HEK293 (cell line): Measurements from ENCODE around the gene MAGEB17.

Source experiments
- CTCF ChIA-PET: fragments of 350-600 bp; formaldehyde crosslinking; extraction: SDS; loops from one replicate; lab custom pipeline; 2021; ENCODE audit warnings: antibody characterized with exemption; lab: Yijun Ruan, JAX
- POLR2A ChIA-PET: fragments of 300-600 bp; formaldehyde crosslinking; extraction: SDS; loops from one replicate; lab custom pipeline; 2020; ENCODE audit warnings: antibody characterized with exemption, inconsistent platforms; lab: Yijun Ruan, JAX
- H3K27ac ChIP-seq: fragments of 200-500 bp; sonication (Bioruptor generic); 2 replicates; pipeline ENCODE4 v1.5.1; 2014; ENCODE audit warnings: low read depth, low read length, control low read depth, inconsistent platforms; ENCODE audit errors: extremely low read depth
- H3K36me3 ChIP-seq, 2 experiments: fragments of 200-500 bp in 1 of 2; sonication (Bioruptor generic) in 1 of 2; 1 replicate in 1 of 2; 2 replicates in 1 of 2; pipeline ENCODE4 v1.5.1; 2014 to 2017; ENCODE audit warnings: inconsistent platforms in 2 of 2, low read length in 2 of 2; ENCODE audit not compliant: control insufficient read depth in 2 of 2, insufficient read depth in 1 of 2
- H3K4me1 ChIP-seq: fragments of 200-500 bp; sonication (Bioruptor generic); 2 replicates; pipeline ENCODE4 v1.5.1; 2014; ENCODE audit warnings: mild to moderate bottlenecking, low read length, inconsistent platforms; ENCODE audit not compliant: control insufficient read depth, insufficient read depth
- H3K4me3 ChIP-seq: 2 replicates; pipeline ENCODE4 v1.5.1; 2011; ENCODE audit warnings: low read depth, mild to moderate bottlenecking, control low read depth, low read length, moderate library complexity
- H3K9me3 ChIP-seq: fragments of 200-500 bp; sonication (Bioruptor generic); 2 replicates; pipeline ENCODE4 v1.5.1; 2014; ENCODE audit warnings: low read depth, low read length, inconsistent platforms; ENCODE audit not compliant: control insufficient read depth, insufficient read depth
- ZNF138 ChIP-seq: fragments of 450-650 bp; formaldehyde crosslinking; IDR thresholded peaks from 2 replicates; pipeline ENCODE4 v1.5.1; 2016; ENCODE audit warnings: missing biosample characterization, missing genetic modification characterization, borderline replicate concordance
- ZNF302 ChIP-seq: fragments of 450-650 bp; formaldehyde crosslinking; IDR thresholded peaks from 2 replicates; pipeline ENCODE4 v1.5.1; 2016; ENCODE audit warnings: missing biosample characterization, missing genetic modification characterization, low read depth
- ZNF391 ChIP-seq: fragments of 450-650 bp; formaldehyde crosslinking; IDR thresholded peaks from 2 replicates; pipeline ENCODE4 v1.5.1; 2016; ENCODE audit warnings: low read depth, missing biosample characterization, missing genetic modification characterization, borderline replicate concordance
- ZNF558 ChIP-seq: fragments of 450-650 bp; formaldehyde crosslinking; IDR thresholded peaks from 2 replicates; pipeline ENCODE4 v1.5.1; 2016; ENCODE audit warnings: missing biosample characterization, missing genetic modification characterization
- ZNF777 ChIP-seq: fragments of 450-650 bp; formaldehyde crosslinking; IDR thresholded peaks from 2 replicates; pipeline ENCODE4 v1.5.1; 2017; ENCODE audit warnings: missing biosample characterization, missing genetic modification characterization, borderline replicate concordance
- ZNF791 ChIP-seq: fragments of 450-650 bp; formaldehyde crosslinking; IDR thresholded peaks from 2 replicates; pipeline ENCODE4 v1.5.1; 2016; ENCODE audit warnings: missing biosample characterization, missing genetic modification characterization
- ZNF792 ChIP-seq: fragments of 450-650 bp; formaldehyde crosslinking; IDR thresholded peaks from 2 replicates; pipeline ENCODE4 v1.5.1; 2016; ENCODE audit warnings: missing biosample characterization, missing genetic modification characterization
- TF ChIP-seq, protein P1 (sequence below): fragments of 450-650 bp; formaldehyde crosslinking; IDR thresholded peaks from 2 replicates; pipeline ENCODE4 v1.5.1; 2016; ENCODE audit warnings: missing biosample characterization, missing genetic modification characterization
- TF ChIP-seq, protein P2 (sequence below): fragments of 450-650 bp; formaldehyde crosslinking; IDR thresholded peaks from 2 replicates; pipeline ENCODE4 v1.5.1; 2016; ENCODE audit warnings: missing biosample characterization, missing genetic modification characterization
- TF ChIP-seq, protein P3 (sequence below): fragments of 450-650 bp; formaldehyde crosslinking; IDR thresholded peaks from 2 replicates; pipeline ENCODE4 v1.5.1; 2017; ENCODE audit warnings: missing biosample characterization, missing genetic modification characterization
- TF ChIP-seq, protein P4 (sequence below): fragments of 450-650 bp; formaldehyde crosslinking; IDR thresholded peaks from 2 replicates; pipeline ENCODE4 v1.5.1; 2017; ENCODE audit warnings: missing biosample characterization, missing genetic modification characterization

The MAGEB17 gene

DNA sequence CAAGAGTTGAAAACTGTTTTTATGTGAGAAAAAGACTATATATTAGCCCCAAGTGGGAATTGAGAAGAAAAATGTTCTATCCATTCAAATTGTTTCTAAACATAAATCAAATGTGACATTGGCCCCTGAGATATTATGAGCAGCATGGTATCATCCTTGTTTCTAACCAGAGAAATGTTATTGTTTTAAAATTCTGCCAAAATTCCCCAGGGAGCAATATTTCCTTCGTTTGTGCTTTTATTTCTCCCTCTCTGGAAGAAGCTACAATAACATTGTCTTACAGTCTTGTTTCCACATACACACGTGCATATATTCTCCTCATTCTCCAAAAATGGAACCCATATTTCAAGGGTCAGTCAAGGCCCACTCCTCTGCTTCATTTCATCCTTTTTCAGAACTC is 46.7 kb downstream of the MAGEB17 start:
- Histone ChIP-seq H3K4me3 (no peak overlapping the region), H3K4me1 (no peaks in the 10 kb centered on the region), H3K36me3 (no peaks in the 10 kb centered on the region), H3K27ac (no peak overlapping the region), H3K9me3 (no peaks in the 10 kb centered on the region)
- ChIA-PET POLR2A (no interaction called here), CTCF (interaction anchor here (0.5 kb wide), 1 partner anchor 365 kb away, joined by 3 read pairs; no protein-coding TSS in a partner anchor)
- TF ChIP-seq, protein P1, sequence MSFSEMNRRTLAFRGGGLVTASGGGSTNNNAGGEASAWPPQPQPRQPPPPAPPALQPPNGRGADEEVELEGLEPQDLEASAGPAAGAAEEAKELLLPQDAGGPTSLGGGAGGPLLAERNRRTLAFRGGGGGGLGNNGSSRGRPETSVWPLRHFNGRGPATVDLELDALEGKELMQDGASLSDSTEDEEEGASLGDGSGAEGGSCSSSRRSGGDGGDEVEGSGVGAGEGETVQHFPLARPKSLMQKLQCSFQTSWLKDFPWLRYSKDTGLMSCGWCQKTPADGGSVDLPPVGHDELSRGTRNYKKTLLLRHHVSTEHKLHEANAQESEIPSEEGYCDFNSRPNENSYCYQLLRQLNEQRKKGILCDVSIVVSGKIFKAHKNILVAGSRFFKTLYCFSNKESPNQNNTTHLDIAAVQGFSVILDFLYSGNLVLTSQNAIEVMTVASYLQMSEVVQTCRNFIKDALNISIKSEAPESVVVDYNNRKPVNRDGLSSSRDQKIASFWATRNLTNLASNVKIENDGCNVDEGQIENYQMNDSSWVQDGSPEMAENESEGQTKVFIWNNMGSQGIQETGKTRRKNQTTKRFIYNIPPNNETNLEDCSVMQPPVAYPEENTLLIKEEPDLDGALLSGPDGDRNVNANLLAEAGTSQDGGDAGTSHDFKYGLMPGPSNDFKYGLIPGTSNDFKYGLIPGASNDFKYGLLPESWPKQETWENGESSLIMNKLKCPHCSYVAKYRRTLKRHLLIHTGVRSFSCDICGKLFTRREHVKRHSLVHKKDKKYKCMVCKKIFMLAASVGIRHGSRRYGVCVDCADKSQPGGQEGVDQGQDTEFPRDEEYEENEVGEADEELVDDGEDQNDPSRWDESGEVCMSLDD (tag by site-specific recombination): no peak
- TF ChIP-seq ZNF138 (tag by site-specific recombination): no peak
- TF ChIP-seq, protein P2, sequence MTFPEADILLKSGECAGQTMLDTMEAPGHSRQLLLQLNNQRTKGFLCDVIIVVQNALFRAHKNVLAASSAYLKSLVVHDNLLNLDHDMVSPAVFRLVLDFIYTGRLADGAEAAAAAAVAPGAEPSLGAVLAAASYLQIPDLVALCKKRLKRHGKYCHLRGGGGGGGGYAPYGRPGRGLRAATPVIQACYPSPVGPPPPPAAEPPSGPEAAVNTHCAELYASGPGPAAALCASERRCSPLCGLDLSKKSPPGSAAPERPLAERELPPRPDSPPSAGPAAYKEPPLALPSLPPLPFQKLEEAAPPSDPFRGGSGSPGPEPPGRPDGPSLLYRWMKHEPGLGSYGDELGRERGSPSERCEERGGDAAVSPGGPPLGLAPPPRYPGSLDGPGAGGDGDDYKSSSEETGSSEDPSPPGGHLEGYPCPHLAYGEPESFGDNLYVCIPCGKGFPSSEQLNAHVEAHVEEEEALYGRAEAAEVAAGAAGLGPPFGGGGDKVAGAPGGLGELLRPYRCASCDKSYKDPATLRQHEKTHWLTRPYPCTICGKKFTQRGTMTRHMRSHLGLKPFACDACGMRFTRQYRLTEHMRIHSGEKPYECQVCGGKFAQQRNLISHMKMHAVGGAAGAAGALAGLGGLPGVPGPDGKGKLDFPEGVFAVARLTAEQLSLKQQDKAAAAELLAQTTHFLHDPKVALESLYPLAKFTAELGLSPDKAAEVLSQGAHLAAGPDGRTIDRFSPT (tag by site-specific recombination): no peak
- TF ChIP-seq, protein P3, sequence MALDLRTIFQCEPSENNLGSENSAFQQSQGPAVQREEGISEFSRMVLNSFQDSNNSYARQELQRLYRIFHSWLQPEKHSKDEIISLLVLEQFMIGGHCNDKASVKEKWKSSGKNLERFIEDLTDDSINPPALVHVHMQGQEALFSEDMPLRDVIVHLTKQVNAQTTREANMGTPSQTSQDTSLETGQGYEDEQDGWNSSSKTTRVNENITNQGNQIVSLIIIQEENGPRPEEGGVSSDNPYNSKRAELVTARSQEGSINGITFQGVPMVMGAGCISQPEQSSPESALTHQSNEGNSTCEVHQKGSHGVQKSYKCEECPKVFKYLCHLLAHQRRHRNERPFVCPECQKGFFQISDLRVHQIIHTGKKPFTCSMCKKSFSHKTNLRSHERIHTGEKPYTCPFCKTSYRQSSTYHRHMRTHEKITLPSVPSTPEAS (tag by site-specific recombination): no peak
- TF ChIP-seq, protein P4, sequence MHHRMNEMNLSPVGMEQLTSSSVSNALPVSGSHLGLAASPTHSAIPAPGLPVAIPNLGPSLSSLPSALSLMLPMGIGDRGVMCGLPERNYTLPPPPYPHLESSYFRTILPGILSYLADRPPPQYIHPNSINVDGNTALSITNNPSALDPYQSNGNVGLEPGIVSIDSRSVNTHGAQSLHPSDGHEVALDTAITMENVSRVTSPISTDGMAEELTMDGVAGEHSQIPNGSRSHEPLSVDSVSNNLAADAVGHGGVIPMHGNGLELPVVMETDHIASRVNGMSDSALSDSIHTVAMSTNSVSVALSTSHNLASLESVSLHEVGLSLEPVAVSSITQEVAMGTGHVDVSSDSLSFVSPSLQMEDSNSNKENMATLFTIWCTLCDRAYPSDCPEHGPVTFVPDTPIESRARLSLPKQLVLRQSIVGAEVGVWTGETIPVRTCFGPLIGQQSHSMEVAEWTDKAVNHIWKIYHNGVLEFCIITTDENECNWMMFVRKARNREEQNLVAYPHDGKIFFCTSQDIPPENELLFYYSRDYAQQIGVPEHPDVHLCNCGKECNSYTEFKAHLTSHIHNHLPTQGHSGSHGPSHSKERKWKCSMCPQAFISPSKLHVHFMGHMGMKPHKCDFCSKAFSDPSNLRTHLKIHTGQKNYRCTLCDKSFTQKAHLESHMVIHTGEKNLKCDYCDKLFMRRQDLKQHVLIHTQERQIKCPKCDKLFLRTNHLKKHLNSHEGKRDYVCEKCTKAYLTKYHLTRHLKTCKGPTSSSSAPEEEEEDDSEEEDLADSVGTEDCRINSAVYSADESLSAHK (tag by site-specific recombination): no peak
- no peak for TF ChIP-seq ZNF391 (tag by site-specific recombination)
- TF ChIP-seq ZNF791 (tag by site-specific recombination): no peak

DNA sequence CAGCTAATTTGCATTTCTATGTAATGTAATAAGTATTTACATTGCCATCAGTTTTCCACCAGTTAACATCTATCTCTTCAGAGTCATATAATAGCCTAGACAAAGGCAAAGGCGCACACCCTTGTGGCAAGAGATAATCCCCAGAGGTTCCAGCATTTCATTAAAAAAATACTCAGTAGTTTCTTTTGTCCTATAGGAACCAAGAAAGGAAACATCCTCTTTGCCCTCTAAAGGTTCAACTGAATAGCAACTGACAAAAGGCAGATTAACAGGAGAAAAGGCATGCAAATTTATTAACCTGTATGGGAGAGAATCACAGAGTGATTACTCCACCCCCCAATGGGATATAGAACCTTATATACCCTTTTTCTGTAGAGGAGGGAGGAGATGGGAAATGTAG is 48.4 kb downstream of the MAGEB17 start:
- Histone ChIP-seq H3K36me3 (no peaks in the 10 kb centered on the region), H3K4me3 (no peak overlapping the region)
- CTCF ChIA-PET: no interaction called here

More for the DNA sequence above, 48.4 kb downstream of the MAGEB17 start:
- POLR2A ChIA-PET: no interaction called here
- Histone ChIP-seq H3K9me3 (no peaks in the 10 kb centered on the region), H3K4me1 (no peaks in the 10 kb centered on the region), H3K27ac (no peak overlapping the region)
- TF ChIP-seq ZNF558 (tag by site-specific recombination): no peak
- TF ChIP-seq ZNF302 (tag by site-specific recombination): no peak
- TF ChIP-seq ZNF792 (tag by site-specific recombination): no peak
- TF ChIP-seq ZNF777 (tag by site-specific recombination): no peak
